HEK293 (cell line): ENCODE measurements around the gene PIP4K2A.

ENCODE experiments used
- KLF16 ChIP-seq: fragments of 450-650 bp; formaldehyde crosslinking; IDR thresholded peaks from 2 replicates; pipeline ENCODE4 v1.5.1; 2017; ENCODE audit warnings: missing biosample characterization, missing genetic modification characterization
- OVOL3 ChIP-seq: fragments of 450-650 bp; formaldehyde crosslinking; IDR thresholded peaks from 2 replicates; pipeline ENCODE4 v1.5.1; 2016; ENCODE audit warnings: missing biosample characterization, missing genetic modification characterization
- RBAK ChIP-seq: fragments of 450-650 bp; formaldehyde crosslinking; IDR thresholded peaks from 2 replicates; pipeline ENCODE4 v1.5.1; 2016; ENCODE audit warnings: missing biosample characterization, missing genetic modification characterization
- ZBTB20 ChIP-seq: fragments of 450-650 bp; formaldehyde crosslinking; IDR thresholded peaks from 2 replicates; pipeline ENCODE4 v1.5.1; 2016; ENCODE audit warnings: missing biosample characterization, missing genetic modification characterization
- ZBTB21 ChIP-seq: fragments of 450-650 bp; formaldehyde crosslinking; IDR thresholded peaks from 2 replicates; pipeline ENCODE4 v1.5.1; 2017; ENCODE audit warnings: missing biosample characterization, missing genetic modification characterization
- ZNF132 ChIP-seq: fragments of 450-650 bp; formaldehyde crosslinking; IDR thresholded peaks from 2 replicates; pipeline ENCODE4 v1.5.1; 2017; ENCODE audit warnings: missing biosample characterization, missing genetic modification characterization, borderline replicate concordance
- ZNF174 ChIP-seq: fragments of 450-650 bp; formaldehyde crosslinking; IDR thresholded peaks from 2 replicates; pipeline ENCODE4 v1.5.0; 2017; ENCODE audit warnings: missing biosample characterization, mild to moderate bottlenecking, missing genetic modification characterization
- ZNF211 ChIP-seq: fragments of 450-650 bp; formaldehyde crosslinking; IDR thresholded peaks from 2 replicates; pipeline ENCODE4 v1.5.1; 2016; ENCODE audit warnings: low read depth, missing biosample characterization, missing genetic modification characterization
- ZNF223 ChIP-seq: fragments of 450-650 bp; formaldehyde crosslinking; IDR thresholded peaks from 2 replicates; pipeline ENCODE4 v1.5.1; 2016; ENCODE audit warnings: missing biosample characterization, missing genetic modification characterization
- ZNF394 ChIP-seq: fragments of 450-650 bp; formaldehyde crosslinking; IDR thresholded peaks from 2 replicates; pipeline ENCODE4 v1.5.1; 2016; ENCODE audit warnings: missing biosample characterization, missing genetic modification characterization, mild to moderate bottlenecking, moderate library complexity, borderline replicate concordance
- ZNF473 ChIP-seq: fragments of 450-650 bp; formaldehyde crosslinking; IDR thresholded peaks from 2 replicates; pipeline ENCODE4 v1.5.1; 2017; ENCODE audit warnings: missing biosample characterization, missing genetic modification characterization
- ZNF600 ChIP-seq: fragments of 450-650 bp; formaldehyde crosslinking; IDR thresholded peaks from 2 replicates; pipeline ENCODE4 v1.5.1; 2016; ENCODE audit warnings: missing biosample characterization, missing genetic modification characterization
- ZNF629 ChIP-seq: fragments of 450-650 bp; formaldehyde crosslinking; IDR thresholded peaks from 2 replicates; pipeline ENCODE4 v1.5.1; 2017; ENCODE audit warnings: missing biosample characterization, missing genetic modification characterization
- ZNF670 ChIP-seq: fragments of 450-650 bp; formaldehyde crosslinking; IDR thresholded peaks from 2 replicates; pipeline ENCODE4 v1.5.1; 2016; ENCODE audit warnings: missing biosample characterization, missing genetic modification characterization, low read depth
- ZNF843 ChIP-seq: fragments of 450-650 bp; formaldehyde crosslinking; IDR thresholded peaks from 2 replicates; pipeline ENCODE4 v1.5.1; 2016; ENCODE audit warnings: missing biosample characterization, missing genetic modification characterization
- ZXDB ChIP-seq: fragments of 450-650 bp; formaldehyde crosslinking; IDR thresholded peaks from 2 replicates; pipeline ENCODE4 v1.5.1; 2016; ENCODE audit warnings: missing biosample characterization, missing genetic modification characterization
- TF ChIP-seq, protein P1 (sequence below): fragments of 450-650 bp; formaldehyde crosslinking; IDR thresholded peaks from 2 replicates; pipeline ENCODE4 v1.5.1; 2016; ENCODE audit warnings: missing biosample characterization, missing genetic modification characterization, borderline replicate concordance
- TF ChIP-seq, protein P2 (sequence below): fragments of 450-650 bp; formaldehyde crosslinking; IDR thresholded peaks from 2 replicates; pipeline ENCODE4 v1.5.1; 2016; ENCODE audit warnings: missing biosample characterization, missing genetic modification characterization
- TF ChIP-seq, protein P3 (sequence below): fragments of 450-650 bp; formaldehyde crosslinking; IDR thresholded peaks from 2 replicates; pipeline ENCODE4 v1.5.1; 2016; ENCODE audit warnings: missing biosample characterization, missing genetic modification characterization
- TF ChIP-seq, protein P4 (sequence below): fragments of 450-650 bp; formaldehyde crosslinking; IDR thresholded peaks from 2 replicates; pipeline ENCODE4 v1.5.1; 2016; ENCODE audit warnings: missing biosample characterization, missing genetic modification characterization
- TF ChIP-seq, protein P5 (sequence below): fragments of 450-650 bp; formaldehyde crosslinking; IDR thresholded peaks from 2 replicates; pipeline ENCODE4 v1.5.1; 2016; ENCODE audit warnings: missing biosample characterization, missing genetic modification characterization
- TF ChIP-seq, protein P6 (sequence below): fragments of 450-650 bp; formaldehyde crosslinking; IDR thresholded peaks from 2 replicates; pipeline ENCODE4 v1.5.1; 2016; ENCODE audit warnings: missing biosample characterization, missing genetic modification characterization

Gene PIP4K2A

DNA sequence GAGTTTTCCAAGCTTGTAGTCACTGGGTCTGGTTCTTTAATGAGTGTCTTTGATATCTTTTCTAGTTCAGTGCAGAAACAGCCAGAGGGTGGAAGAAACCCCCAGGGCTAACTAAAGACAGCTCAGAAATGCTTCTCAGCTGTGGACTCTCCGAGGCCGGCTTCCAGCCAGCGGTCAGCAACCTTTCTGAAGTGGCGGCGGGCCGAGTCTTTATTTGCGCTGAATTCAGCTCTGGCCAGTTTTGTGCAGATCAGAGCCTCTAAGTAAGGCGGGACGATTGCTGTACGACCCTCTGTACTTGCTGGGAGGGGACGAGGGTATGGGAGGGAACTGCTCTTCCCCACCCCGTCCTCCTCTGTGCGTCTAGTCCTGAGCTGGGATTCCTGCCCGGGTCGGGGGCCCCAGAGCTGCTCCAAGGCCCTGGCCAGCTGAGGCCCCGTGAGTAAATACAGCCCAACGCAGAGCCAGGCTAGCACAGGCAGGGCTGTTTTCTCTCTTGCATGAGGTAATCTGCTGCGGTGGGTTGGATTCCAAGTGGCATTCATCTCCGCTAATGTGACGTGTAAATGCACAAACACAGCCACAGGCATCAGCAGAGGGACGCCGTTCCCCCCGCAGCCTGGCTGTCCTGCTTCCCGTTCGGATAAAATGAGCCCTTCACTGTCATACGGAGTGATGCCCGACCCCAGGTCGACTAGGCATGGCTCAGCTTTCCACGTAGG, 159.8 kb downstream of the PIP4K2A start (continued):
- TF ChIP-seq ZNF629 (tag by site-specific recombination) (peak; percentile 98), ZNF843 (tag by site-specific recombination) (peak; percentile 80), ZNF473 (tag by site-specific recombination) (no peak), OVOL3 (tag by site-specific recombination) (no peak), RBAK (tag by site-specific recombination) (no peak), ZNF223 (tag by site-specific recombination) (peak; percentile 74; the same call in 1 of the 2 replicates), ZBTB20 (tag by site-specific recombination) (peak; percentile 98), ZNF394 (peak; percentile 73; the same call in 1 of the 2 replicates), KLF16 (tag by site-specific recombination) (no peak), ZBTB21 (tag by site-specific recombination) (peak; percentile 93), ZNF670 (no peak), ZNF174 (no peak), ZNF211 (no peak), ZXDB (tag by site-specific recombination) (peak; percentile 67), ZNF132 (tag by site-specific recombination) (no peak), ZNF600 (peak; percentile 96)
- TF ChIP-seq, protein P1, sequence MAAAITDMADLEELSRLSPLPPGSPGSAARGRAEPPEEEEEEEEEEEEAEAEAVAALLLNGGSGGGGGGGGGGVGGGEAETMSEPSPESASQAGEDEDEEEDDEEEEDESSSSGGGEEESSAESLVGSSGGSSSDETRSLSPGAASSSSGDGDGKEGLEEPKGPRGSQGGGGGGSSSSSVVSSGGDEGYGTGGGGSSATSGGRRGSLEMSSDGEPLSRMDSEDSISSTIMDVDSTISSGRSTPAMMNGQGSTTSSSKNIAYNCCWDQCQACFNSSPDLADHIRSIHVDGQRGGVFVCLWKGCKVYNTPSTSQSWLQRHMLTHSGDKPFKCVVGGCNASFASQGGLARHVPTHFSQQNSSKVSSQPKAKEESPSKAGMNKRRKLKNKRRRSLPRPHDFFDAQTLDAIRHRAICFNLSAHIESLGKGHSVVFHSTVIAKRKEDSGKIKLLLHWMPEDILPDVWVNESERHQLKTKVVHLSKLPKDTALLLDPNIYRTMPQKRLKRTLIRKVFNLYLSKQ (tag by site-specific recombination) = no peak
- TF ChIP-seq, protein P2, sequence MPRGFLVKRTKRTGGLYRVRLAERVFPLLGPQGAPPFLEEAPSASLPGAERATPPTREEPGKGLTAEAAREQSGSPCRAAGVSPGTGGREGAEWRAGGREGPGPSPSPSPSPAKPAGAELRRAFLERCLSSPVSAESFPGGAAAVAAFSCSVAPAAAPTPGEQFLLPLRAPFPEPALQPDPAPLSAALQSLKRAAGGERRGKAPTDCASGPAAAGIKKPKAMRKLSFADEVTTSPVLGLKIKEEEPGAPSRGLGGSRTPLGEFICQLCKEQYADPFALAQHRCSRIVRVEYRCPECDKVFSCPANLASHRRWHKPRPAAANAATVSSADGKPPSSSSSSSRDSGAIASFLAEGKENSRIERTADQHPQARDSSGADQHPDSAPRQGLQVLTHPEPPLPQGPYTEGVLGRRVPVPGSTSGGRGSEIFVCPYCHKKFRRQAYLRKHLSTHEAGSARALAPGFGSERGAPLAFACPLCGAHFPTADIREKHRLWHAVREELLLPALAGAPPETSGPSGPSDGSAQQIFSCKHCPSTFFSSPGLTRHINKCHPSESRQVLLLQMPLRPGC = peak; percentile 85
- TF ChIP-seq, protein P3, sequence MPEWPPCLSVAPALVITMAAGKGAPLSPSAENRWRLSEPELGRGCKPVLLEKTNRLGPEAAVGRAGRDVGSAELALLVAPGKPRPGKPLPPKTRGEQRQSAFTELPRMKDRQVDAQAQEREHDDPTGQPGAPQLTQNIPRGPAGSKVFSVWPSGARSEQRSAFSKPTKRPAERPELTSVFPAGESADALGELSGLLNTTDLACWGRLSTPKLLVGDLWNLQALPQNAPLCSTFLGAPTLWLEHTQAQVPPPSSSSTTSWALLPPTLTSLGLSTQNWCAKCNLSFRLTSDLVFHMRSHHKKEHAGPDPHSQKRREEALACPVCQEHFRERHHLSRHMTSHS (tag by site-specific recombination) = no peak
- TF ChIP-seq, protein P4, sequence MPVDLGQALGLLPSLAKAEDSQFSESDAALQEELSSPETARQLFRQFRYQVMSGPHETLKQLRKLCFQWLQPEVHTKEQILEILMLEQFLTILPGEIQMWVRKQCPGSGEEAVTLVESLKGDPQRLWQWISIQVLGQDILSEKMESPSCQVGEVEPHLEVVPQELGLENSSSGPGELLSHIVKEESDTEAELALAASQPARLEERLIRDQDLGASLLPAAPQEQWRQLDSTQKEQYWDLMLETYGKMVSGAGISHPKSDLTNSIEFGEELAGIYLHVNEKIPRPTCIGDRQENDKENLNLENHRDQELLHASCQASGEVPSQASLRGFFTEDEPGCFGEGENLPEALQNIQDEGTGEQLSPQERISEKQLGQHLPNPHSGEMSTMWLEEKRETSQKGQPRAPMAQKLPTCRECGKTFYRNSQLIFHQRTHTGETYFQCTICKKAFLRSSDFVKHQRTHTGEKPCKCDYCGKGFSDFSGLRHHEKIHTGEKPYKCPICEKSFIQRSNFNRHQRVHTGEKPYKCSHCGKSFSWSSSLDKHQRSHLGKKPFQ (tag by site-specific recombination) = no peak
- TF ChIP-seq, protein P5, sequence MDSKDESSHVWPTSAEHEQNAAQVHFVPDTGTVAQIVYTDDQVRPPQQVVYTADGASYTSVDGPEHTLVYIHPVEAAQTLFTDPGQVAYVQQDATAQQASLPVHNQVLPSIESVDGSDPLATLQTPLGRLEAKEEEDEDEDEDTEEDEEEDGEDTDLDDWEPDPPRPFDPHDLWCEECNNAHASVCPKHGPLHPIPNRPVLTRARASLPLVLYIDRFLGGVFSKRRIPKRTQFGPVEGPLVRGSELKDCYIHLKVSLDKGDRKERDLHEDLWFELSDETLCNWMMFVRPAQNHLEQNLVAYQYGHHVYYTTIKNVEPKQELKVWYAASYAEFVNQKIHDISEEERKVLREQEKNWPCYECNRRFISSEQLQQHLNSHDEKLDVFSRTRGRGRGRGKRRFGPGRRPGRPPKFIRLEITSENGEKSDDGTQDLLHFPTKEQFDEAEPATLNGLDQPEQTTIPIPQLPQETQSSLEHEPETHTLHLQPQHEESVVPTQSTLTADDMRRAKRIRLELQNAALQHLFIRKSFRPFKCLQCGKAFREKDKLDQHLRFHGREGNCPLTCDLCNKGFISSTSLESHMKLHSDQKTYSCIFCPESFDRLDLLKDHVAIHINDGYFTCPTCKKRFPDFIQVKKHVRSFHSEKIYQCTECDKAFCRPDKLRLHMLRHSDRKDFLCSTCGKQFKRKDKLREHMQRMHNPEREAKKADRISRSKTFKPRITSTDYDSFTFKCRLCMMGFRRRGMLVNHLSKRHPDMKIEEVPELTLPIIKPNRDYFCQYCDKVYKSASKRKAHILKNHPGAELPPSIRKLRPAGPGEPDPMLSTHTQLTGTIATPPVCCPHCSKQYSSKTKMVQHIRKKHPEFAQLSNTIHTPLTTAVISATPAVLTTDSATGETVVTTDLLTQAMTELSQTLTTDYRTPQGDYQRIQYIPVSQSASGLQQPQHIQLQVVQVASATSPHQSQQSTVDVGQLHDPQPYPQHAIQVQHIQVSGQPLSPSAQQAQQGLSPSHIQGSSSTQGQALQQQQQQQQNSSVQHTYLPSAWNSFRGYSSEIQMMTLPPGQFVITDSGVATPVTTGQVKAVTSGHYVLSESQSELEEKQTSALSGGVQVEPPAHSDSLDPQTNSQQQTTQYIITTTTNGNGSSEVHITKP (tag by site-specific recombination) = peak; percentile 71; the same call in 1 of the 2 replicates
- TF ChIP-seq, protein P6, sequence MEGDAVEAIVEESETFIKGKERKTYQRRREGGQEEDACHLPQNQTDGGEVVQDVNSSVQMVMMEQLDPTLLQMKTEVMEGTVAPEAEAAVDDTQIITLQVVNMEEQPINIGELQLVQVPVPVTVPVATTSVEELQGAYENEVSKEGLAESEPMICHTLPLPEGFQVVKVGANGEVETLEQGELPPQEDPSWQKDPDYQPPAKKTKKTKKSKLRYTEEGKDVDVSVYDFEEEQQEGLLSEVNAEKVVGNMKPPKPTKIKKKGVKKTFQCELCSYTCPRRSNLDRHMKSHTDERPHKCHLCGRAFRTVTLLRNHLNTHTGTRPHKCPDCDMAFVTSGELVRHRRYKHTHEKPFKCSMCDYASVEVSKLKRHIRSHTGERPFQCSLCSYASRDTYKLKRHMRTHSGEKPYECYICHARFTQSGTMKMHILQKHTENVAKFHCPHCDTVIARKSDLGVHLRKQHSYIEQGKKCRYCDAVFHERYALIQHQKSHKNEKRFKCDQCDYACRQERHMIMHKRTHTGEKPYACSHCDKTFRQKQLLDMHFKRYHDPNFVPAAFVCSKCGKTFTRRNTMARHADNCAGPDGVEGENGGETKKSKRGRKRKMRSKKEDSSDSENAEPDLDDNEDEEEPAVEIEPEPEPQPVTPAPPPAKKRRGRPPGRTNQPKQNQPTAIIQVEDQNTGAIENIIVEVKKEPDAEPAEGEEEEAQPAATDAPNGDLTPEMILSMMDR (tag by site-specific recombination) = no peak
